H1 (cell line): Measurements from ENCODE around the gene ZSWIM6.

Experiments used
- CEBPB ChIP-seq: IDR thresholded peaks from 2 replicates; pipeline ENCODE4 v1.6.1; 2012; ENCODE audit warnings: low read depth, low read length
- EGR1 ChIP-seq: IDR thresholded peaks from 2 replicates; pipeline ENCODE4 v1.6.1; 2011; ENCODE audit warnings: low read depth, low read length, borderline replicate concordance
- EP300 ChIP-seq, 2 experiments: IDR thresholded peaks; 1 replicate in 1 of 2; 2 replicates in 1 of 2; pipeline ENCODE4 v1.6.1; 2011 to 2012; ENCODE audit warnings: low read depth in 2 of 2, low read length in 2 of 2, mild to moderate bottlenecking in 2 of 2, borderline replicate concordance in 1 of 2, inconsistent platforms in 1 of 2, moderate library complexity in 1 of 2
- MAFK ChIP-seq: IDR thresholded peaks from 2 replicates; pipeline ENCODE4 v1.6.1; 2012; ENCODE audit warnings: low read depth, mild to moderate bottlenecking, improper control_type of control experiment, low read length
- NRF1 ChIP-seq: IDR thresholded peaks from 2 replicates; pipeline ENCODE4 v1.6.1; 2011; ENCODE audit warnings: mild to moderate bottlenecking, low read depth, low read length, improper control_type of control experiment
- RAD21 ChIP-seq, 2 experiments: IDR thresholded peaks in 1 of 2; conservative IDR thresholded peaks in 1 of 2; 2 replicates each; pipeline ENCODE4 v1.6.1; 2011; ENCODE audit warnings: low read depth in 2 of 2, low read length in 2 of 2, improper control_type of control experiment in 1 of 2, inconsistent platforms in 1 of 2, mild to moderate bottlenecking in 1 of 2, moderate library complexity in 1 of 2
- SIN3A ChIP-seq, 2 experiments: IDR thresholded peaks in 1 of 2; conservative IDR thresholded peaks in 1 of 2; 2 replicates each; pipeline ENCODE4 v1.6.1; 2011 to 2012; ENCODE audit warnings: low read length in 2 of 2, improper control_type of control experiment in 1 of 2, low read depth in 1 of 2, mild to moderate bottlenecking in 1 of 2
- TAF1 ChIP-seq: IDR thresholded peaks from 2 replicates; pipeline ENCODE4 v1.6.1; 2011; ENCODE audit warnings: mild to moderate bottlenecking, low read depth, low read length
- TCF12 ChIP-seq: IDR thresholded peaks from 2 replicates; pipeline ENCODE4 v1.6.1; 2011; ENCODE audit warnings: low read depth, mild to moderate bottlenecking, low read length
- TEAD4 ChIP-seq: IDR thresholded peaks from 2 replicates; pipeline ENCODE4 v1.6.1; 2012; ENCODE audit warnings: low read depth, low read length, inconsistent platforms, mixed read lengths
- TF ChIP-seq, protein P1 (sequence below): IDR thresholded peaks from 2 replicates; pipeline ENCODE4 v1.6.1; 2011; ENCODE audit warnings: low read length, improper control_type of control experiment
- TF ChIP-seq, protein P2 (sequence below), 3 experiments: IDR thresholded peaks; 1 replicate in 2 of 3; 2 replicates in 1 of 3; pipeline versions ENCODE4 v1.5.1 to v1.6.1; 2011; ENCODE audit warnings: low read length in 3 of 3, mild to moderate bottlenecking in 3 of 3, inconsistent platforms in 2 of 3, low read depth in 1 of 3, moderate library complexity in 1 of 3; ENCODE audit not compliant: insufficient read depth in 1 of 3; ENCODE audit errors: control extremely low read depth in 1 of 3

- TF ChIP-seq, protein P1, sequence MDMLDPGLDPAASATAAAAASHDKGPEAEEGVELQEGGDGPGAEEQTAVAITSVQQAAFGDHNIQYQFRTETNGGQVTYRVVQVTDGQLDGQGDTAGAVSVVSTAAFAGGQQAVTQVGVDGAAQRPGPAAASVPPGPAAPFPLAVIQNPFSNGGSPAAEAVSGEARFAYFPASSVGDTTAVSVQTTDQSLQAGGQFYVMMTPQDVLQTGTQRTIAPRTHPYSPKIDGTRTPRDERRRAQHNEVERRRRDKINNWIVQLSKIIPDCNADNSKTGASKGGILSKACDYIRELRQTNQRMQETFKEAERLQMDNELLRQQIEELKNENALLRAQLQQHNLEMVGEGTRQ, result no peak
- TF ChIP-seq, protein P2, sequence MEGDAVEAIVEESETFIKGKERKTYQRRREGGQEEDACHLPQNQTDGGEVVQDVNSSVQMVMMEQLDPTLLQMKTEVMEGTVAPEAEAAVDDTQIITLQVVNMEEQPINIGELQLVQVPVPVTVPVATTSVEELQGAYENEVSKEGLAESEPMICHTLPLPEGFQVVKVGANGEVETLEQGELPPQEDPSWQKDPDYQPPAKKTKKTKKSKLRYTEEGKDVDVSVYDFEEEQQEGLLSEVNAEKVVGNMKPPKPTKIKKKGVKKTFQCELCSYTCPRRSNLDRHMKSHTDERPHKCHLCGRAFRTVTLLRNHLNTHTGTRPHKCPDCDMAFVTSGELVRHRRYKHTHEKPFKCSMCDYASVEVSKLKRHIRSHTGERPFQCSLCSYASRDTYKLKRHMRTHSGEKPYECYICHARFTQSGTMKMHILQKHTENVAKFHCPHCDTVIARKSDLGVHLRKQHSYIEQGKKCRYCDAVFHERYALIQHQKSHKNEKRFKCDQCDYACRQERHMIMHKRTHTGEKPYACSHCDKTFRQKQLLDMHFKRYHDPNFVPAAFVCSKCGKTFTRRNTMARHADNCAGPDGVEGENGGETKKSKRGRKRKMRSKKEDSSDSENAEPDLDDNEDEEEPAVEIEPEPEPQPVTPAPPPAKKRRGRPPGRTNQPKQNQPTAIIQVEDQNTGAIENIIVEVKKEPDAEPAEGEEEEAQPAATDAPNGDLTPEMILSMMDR (IDR thresholded peaks at IDR 0.05; ENCODE audit: control extremely low read depth in 1 of 3, insufficient read depth in 1 of 3, low read depth in 1 of 3, low read length in 3 of 3), result no peak
- TF ChIP-seq CEBPB (no peak), EGR1 (no peak), NRF1 (no peak), MAFK (no peak), TEAD4 (no peak), RAD21 (IDR thresholded peaks at IDR 0.05 in 1 of 2, conservative IDR thresholded peaks at IDR 0.05 in 1 of 2; ENCODE audit: low read depth in 2 of 2, low read length in 2 of 2) (no peak), TAF1 (no peak), SIN3A (conservative IDR thresholded peaks at IDR 0.05 in 1 of 2, IDR thresholded peaks at IDR 0.05 in 1 of 2; ENCODE audit: low read depth in 1 of 2, low read length in 2 of 2) (no peak), TCF12 (no peak), EP300 (IDR thresholded peaks at IDR 0.05; ENCODE audit: borderline replicate concordance in 1 of 2, low read depth in 2 of 2, low read length in 2 of 2) (no peak)
These were observed 7.7 kb downstream of the ZSWIM6 start for GRCh38 chr5:61339764-61340163.
